ENCODE measurements around the gene EPB41.

DNA sequence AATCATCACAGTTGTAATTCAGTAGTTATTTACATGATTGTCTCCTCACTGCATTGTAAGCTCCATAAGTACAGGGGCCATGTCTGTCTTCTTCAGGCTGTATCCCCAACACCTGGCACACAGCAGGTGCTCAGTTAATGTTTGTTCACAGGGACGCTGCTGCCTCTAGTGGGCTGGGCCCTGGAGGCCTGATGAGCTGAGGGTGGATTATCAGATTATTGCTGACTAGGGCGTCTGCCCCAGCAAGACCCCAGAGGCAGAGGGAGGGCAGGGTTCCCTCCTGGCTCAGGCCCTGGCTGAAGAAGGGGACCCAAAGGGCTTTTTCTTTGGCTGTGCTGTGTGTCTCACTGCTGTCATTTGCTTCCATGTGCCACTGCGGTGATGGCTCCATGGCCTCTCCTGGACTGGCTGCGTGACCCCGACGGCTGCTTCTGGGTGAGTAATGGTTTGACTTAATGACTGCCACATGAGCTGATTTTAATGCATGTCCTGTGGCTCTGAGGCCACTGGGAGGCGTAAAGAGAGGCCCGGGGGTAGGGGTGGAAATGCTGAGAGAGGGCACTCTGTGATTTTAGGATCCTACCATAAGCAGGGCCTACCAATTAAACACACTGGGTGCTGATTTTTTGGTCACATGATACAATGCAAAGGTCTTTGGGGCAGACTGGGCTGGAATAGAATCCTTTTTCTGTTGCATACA, 20.8 kb upstream of the EPB41 start:
- no peak for TF ChIP-seq EP300 (IDR thresholded peaks at IDR 0.05)
- TF ChIP-seq, protein P1, sequence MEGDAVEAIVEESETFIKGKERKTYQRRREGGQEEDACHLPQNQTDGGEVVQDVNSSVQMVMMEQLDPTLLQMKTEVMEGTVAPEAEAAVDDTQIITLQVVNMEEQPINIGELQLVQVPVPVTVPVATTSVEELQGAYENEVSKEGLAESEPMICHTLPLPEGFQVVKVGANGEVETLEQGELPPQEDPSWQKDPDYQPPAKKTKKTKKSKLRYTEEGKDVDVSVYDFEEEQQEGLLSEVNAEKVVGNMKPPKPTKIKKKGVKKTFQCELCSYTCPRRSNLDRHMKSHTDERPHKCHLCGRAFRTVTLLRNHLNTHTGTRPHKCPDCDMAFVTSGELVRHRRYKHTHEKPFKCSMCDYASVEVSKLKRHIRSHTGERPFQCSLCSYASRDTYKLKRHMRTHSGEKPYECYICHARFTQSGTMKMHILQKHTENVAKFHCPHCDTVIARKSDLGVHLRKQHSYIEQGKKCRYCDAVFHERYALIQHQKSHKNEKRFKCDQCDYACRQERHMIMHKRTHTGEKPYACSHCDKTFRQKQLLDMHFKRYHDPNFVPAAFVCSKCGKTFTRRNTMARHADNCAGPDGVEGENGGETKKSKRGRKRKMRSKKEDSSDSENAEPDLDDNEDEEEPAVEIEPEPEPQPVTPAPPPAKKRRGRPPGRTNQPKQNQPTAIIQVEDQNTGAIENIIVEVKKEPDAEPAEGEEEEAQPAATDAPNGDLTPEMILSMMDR (IDR thresholded peaks at IDR 0.05) = peak in 1 of 6 experiments; percentile 7
